ENCODE measurements around the gene PADI1. TPM values are rescaled to one million over a fixed set of nuclear protein-coding genes. Genes with fewer than 3 reads are reported as not detected.

PADI1 gene
- polyA plus RNA-seq, 1 of the 3 experiments (the other 2 are of a cell fraction): 0.26 TPM

DNA sequence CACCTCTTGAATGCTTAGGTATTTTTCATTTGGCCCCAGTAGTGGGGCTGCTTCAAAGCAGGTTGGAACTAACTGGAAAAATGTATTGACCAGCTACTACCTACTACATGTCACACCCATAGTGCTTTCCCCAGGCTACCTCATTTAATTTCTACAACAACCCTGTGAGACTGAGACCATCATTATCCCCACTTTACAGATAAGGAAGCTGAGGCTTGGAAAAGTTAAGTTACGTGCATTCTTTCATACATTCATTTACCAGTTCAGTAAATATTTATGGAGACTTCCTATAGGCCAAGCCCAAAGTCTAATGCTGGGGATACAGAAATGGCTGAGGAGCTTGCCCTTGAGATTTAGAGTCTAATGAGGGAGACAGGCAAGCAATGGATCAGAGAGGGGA lies 29.5 kb downstream of the PADI1 start:
- H3F3A ChIP-seq (replicated peaks; ENCODE audit: insufficient read depth): peaks cover 19% of the 10 kb centered on the region
- H3K27me3 ChIP-seq (ENCODE audit: insufficient read depth): no peaks in the 10 kb centered on the region
- H3K36me3 ChIP-seq (replicated peaks in 1 of 2; ENCODE audit: control insufficient read depth in 1 of 2, insufficient read depth in 2 of 2, low read length in 1 of 2): no peaks in the 10 kb centered on the region
- H2AFZ ChIP-seq (ENCODE audit: low read depth): no peak overlapping the region
- no peaks in the 10 kb centered on the region for H3K79me2 ChIP-seq (ENCODE audit: insufficient read depth)
- H3K27ac ChIP-seq (ENCODE audit: low read depth in 2 of 2, low read length in 1 of 2): peak overlapping the region; percentile 71 to 72; a peak in 3 of 4 replicates
- DNase-seq: no peak
- H3K9me3 ChIP-seq: no peaks in the 10 kb centered on the region
- TF ChIP-seq, protein P1, sequence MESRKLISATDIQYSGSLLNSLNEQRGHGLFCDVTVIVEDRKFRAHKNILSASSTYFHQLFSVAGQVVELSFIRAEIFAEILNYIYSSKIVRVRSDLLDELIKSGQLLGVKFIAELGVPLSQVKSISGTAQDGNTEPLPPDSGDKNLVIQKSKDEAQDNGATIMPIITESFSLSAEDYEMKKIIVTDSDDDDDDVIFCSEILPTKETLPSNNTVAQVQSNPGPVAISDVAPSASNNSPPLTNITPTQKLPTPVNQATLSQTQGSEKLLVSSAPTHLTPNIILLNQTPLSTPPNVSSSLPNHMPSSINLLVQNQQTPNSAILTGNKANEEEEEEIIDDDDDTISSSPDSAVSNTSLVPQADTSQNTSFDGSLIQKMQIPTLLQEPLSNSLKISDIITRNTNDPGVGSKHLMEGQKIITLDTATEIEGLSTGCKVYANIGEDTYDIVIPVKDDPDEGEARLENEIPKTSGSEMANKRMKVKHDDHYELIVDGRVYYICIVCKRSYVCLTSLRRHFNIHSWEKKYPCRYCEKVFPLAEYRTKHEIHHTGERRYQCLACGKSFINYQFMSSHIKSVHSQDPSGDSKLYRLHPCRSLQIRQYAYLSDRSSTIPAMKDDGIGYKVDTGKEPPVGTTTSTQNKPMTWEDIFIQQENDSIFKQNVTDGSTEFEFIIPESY (IDR thresholded peaks at IDR 0.05; ENCODE audit: borderline replicate concordance, low read depth): no peak
- TF ChIP-seq GABPA (IDR thresholded peaks at IDR 0.05; ENCODE audit: low read depth) (no peak), GATA2 (CRISPR knock-in tag; IDR thresholded peaks at IDR 0.05) (no peak), SIN3A (IDR thresholded peaks at IDR 0.05; ENCODE audit: borderline replicate concordance, low read depth, low read length) (no peak), MEF2A (IDR thresholded peaks at IDR 0.05; ENCODE audit: borderline replicate concordance, low read depth) (no peak), TCF12 (IDR thresholded peaks at IDR 0.05) (no peak), SMC3 (IDR thresholded peaks at IDR 0.05; ENCODE audit: low read depth, low read length) (no peak), RCOR1 (IDR thresholded peaks at IDR 0.05; ENCODE audit: low read length) (no peak), NRF1 (IDR thresholded peaks at IDR 0.05; ENCODE audit: low read depth, low read length) (no peak), YY1 (IDR thresholded peaks at IDR 0.05; ENCODE audit: low read depth) (no peak), RAD21 (IDR thresholded peaks at IDR 0.05; ENCODE audit: low read length) (no peak), FOXM1 (IDR thresholded peaks at IDR 0.05; ENCODE audit: low read depth) (no peak), EP300 (IDR thresholded peaks at IDR 0.05; ENCODE audit: borderline replicate concordance in 1 of 2, low read depth in 1 of 2, low read length in 1 of 2) (no peak), RFX5 (IDR thresholded peaks at IDR 0.05; ENCODE audit: low read length) (no peak), TEAD4 (IDR thresholded peaks at IDR 0.05; ENCODE audit: borderline replicate concordance, insufficient read depth) (no peak), FOXJ3 (CRISPR knock-in tag; IDR thresholded peaks at IDR 0.05) (no peak)
- TF ChIP-seq, protein P2, sequence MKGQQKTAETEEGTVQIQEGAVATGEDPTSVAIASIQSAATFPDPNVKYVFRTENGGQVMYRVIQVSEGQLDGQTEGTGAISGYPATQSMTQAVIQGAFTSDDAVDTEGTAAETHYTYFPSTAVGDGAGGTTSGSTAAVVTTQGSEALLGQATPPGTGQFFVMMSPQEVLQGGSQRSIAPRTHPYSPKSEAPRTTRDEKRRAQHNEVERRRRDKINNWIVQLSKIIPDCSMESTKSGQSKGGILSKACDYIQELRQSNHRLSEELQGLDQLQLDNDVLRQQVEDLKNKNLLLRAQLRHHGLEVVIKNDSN (IDR thresholded peaks at IDR 0.05; ENCODE audit: borderline replicate concordance, low read depth): no peak
- TF ChIP-seq, protein P3, sequence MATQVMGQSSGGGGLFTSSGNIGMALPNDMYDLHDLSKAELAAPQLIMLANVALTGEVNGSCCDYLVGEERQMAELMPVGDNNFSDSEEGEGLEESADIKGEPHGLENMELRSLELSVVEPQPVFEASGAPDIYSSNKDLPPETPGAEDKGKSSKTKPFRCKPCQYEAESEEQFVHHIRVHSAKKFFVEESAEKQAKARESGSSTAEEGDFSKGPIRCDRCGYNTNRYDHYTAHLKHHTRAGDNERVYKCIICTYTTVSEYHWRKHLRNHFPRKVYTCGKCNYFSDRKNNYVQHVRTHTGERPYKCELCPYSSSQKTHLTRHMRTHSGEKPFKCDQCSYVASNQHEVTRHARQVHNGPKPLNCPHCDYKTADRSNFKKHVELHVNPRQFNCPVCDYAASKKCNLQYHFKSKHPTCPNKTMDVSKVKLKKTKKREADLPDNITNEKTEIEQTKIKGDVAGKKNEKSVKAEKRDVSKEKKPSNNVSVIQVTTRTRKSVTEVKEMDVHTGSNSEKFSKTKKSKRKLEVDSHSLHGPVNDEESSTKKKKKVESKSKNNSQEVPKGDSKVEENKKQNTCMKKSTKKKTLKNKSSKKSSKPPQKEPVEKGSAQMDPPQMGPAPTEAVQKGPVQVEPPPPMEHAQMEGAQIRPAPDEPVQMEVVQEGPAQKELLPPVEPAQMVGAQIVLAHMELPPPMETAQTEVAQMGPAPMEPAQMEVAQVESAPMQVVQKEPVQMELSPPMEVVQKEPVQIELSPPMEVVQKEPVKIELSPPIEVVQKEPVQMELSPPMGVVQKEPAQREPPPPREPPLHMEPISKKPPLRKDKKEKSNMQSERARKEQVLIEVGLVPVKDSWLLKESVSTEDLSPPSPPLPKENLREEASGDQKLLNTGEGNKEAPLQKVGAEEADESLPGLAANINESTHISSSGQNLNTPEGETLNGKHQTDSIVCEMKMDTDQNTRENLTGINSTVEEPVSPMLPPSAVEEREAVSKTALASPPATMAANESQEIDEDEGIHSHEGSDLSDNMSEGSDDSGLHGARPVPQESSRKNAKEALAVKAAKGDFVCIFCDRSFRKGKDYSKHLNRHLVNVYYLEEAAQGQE (IDR thresholded peaks at IDR 0.05; ENCODE audit: low read depth, low read length): no peak
- TF ChIP-seq, protein P4, sequence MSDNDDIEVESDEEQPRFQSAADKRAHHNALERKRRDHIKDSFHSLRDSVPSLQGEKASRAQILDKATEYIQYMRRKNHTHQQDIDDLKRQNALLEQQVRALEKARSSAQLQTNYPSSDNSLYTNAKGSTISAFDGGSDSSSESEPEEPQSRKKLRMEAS (IDR thresholded peaks at IDR 0.05; ENCODE audit: low read depth): no peak
- TF ChIP-seq, protein P5, sequence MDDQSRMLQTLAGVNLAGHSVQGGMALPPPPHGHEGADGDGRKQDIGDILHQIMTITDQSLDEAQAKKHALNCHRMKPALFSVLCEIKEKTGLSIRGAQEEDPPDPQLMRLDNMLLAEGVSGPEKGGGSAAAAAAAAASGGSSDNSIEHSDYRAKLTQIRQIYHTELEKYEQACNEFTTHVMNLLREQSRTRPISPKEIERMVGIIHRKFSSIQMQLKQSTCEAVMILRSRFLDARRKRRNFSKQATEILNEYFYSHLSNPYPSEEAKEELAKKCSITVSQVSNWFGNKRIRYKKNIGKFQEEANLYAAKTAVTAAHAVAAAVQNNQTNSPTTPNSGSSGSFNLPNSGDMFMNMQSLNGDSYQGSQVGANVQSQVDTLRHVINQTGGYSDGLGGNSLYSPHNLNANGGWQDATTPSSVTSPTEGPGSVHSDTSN (IDR thresholded peaks at IDR 0.05): no peak
- CTCF ChIA-PET: interaction anchor here (1.3 to 16.6 kb wide), 6 partner anchors 12 to 174 kb away, joined by 4 to 462 read pairs (median 5); partner anchors contain the start of gene PADI2
- H3K9ac ChIP-seq: no peak overlapping the region
- POLR2A ChIA-PET: no interaction called here
- no peak overlapping the region for H3K4me3 ChIP-seq (ENCODE audit: low read depth in 2 of 2, low read length in 1 of 2)
- peaks cover 13 to 29% of the 10 kb centered on the region in 2 experiments; a peak in 2 of 4 replicates for H3K4me1 ChIP-seq (ENCODE audit: control insufficient read depth in 1 of 2, insufficient read depth in 2 of 2, low read depth in 1 of 2, low read length in 1 of 2)
- no peaks in the 10 kb centered on the region for H4K20me1 ChIP-seq (ENCODE audit: insufficient read depth)
- no peaks in the 10 kb centered on the region for H3K9me2 ChIP-seq
- WGBS (ENCODE audit: low lambda C conversion rate): 94% methylated on average over 1 of the region's 1 CpG
- no peak overlapping the region for H3K4me2 ChIP-seq

Data from SK-N-SH (cell line).